Stimulated activated CD8-positive, alpha-beta memory T cell treated with anti-CD3 and anti-CD28 coated beads, Interleukin-2, amount 100 ng/mL, for 48 hours (primary cell): ENCODE data around the gene CD46.
"Not testable (repeated sequence)": the region's sequence is repeated elsewhere in the genome, so short reads cannot be mapped to it uniquely, and the experiment has no call there.

ENCODE experiments used
- DNase-seq, 2 donors: peaks; one replicate each; pipeline ENCODE4 v3.0.0-alpha.2; 2020; ENCODE audit warnings: low read depth in 2 of 2

The CD46 gene

DNA sequence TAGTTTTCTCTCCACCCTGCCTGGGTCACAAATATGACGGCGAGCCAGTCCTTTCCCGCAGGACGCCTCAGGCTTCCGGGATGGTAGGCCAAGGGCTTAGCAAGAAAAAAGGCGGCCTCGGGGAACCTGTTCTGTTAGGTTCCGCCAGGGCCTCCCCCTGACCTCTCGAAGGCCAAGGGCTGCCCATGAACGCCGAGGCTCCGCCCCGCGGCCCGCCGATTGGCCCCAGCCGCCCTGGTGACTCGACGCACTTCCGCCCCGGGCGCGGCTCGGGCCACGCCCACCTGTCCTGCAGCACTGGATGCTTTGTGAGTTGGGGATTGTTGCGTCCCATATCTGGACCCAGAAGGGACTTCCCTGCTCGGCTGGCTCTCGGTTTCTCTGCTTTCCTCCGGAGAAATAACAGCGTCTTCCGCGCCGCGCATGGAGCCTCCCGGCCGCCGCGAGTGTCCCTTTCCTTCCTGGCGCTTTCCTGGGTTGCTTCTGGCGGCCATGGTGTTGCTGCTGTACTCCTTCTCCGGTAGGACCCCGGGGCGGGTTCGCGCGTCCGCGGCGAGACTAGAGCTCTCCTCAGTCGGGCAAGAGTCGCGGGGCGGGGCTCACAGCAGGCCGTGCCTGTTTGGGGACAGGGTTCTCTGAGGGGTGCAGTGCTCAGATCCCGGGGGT lies at the start of gene CD46:
CD46 (plus strand) TSS at position 265 of the 666 bp plus-strand sequence; CDS start at position 424, 159 bp downstream.
- DNase-seq: peak; percentile 90 to 95

DNA sequence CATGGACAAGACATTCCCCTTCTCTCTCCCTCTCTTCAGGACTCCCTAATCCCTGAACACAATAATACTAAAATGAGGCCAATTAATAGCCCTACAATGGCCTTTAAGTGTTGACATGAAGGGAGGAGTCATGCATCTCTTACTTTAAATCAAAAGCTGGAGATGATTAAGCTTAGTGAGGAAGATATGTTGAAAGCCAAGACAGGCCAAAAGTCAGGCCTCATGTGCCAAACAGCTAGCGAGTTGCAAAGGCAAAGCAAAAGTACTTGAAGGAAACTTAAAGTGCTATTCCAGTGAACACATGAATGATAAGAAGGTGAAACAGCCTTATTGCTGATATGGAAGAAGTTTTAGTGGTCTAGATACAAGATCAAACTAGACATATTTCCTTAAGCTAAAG lies 49.5 kb upstream of the CD46 start:
- no peak for DNase-seq

DNA sequence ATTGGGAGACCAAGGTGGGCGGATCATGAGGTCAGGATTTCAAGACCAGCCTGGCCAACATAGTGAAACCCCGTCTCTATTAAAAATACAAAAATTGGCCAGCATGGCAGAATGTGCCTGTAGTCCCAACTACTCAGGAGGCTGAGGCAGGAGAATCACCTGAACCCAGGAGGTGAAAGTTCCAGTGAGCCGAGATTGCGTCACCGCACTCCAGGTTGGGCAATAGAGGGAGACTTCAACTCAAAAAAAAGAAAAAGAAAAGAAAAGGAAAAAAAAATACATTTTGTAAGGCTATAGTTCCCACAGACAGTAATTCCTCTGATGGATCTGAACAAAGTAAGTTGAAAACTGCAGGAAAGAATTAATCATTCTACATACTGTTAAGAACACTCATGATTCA lies 48.1 kb upstream of the CD46 start:
- DNase-seq: no peak

DNA sequence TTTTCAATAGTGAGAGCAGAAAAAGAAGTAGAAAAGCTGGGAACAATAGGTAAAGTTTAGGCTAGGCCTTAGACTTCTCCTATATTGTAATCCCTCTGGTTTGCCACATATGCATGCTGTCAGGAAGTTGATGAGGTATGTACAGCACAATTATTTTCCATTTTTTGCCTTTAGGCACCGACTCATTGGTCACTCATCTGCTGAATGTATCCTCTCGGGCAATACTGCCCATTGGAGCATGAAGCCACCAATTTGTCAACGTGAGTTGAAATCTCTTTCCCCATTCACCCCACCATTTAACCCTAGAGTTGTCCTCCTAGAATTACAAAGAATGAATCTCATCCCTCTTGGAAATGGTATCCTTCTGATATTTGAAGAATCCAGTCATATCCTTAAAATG lies 43.9 kb upstream of the CD46 start:
- not testable (repeated sequence) for DNase-seq

DNA sequence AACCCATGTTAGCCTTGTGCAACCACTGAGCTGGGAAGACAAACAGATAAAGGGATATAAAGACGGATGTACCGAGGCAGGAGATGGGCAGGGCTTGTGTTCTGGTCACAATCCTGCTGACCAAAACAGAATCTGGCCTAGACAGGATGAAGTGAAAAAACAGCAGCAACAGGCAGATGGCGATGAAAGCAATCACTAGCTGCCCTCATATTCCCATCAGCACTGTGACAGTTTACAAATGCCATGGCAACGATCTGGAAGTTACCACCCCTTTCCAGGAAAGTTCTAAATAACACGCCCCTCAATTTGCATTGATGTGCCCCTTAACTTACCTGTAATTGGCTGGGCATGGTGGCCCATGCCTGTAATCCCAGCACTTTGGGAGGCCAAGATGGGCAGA lies 40.6 kb upstream of the CD46 start:
- DNase-seq: no peak

DNA sequence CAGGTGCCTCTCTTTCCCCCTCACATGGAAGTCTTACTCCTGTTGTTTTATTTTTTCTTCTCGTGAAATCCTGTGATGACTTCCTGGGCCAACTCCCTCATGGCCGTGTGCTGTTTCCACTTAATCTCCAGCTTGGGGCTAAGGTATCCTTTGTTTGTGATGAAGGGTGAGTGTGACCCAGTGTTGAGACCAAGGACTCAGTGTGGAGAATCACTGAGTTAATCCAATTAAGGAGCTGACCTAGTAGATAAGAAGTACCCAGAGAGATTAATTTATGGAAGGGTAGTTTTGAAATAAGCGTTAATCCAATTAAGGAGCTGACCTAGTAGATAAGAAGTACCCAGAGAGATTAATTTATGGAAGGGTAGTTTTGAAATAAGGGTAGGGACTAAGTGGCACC lies 39.2 kb upstream of the CD46 start:
- DNase-seq: not testable (repeated sequence)

DNA sequence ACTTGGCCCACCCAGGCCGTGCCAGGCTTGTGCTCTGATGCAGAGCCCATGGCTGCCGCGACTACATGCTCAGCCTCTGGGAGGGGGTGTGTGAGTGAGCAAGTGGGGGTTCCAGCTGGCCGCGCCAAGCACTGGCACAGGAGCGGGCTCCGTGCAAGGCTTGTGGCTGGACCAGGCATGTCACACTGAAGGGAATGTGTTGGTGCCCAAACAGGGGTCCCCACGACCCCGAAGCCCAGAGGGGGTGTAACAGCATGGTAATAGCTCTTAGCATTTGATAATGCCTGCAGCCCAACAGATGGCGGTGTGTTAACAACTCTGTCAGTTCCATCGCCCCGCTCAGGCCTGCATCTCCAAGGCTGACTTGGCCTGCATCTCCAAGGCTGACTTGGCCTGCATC lies 38.3 kb upstream of the CD46 start:
- DNase-seq: no peak

DNA sequence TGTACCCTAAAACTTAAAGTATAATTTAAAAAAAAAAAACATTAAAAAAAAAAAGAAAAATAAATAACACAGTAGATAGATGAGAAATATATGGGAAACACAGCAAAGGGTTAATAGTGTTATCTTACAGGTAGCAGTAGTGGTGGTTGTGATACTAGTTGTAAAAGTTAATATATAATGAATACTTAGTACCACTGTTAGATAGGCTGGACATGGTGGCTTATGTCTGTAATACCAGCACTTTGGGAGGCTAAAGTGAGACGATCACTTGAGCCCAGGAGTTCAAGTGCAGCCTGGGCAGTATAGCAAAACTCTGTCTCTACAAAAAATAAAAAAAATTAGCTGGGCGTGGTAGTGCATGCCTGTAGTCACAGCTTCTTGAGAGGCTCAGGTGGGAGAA lies 32.6 kb upstream of the CD46 start:
- no peak for DNase-seq

DNA sequence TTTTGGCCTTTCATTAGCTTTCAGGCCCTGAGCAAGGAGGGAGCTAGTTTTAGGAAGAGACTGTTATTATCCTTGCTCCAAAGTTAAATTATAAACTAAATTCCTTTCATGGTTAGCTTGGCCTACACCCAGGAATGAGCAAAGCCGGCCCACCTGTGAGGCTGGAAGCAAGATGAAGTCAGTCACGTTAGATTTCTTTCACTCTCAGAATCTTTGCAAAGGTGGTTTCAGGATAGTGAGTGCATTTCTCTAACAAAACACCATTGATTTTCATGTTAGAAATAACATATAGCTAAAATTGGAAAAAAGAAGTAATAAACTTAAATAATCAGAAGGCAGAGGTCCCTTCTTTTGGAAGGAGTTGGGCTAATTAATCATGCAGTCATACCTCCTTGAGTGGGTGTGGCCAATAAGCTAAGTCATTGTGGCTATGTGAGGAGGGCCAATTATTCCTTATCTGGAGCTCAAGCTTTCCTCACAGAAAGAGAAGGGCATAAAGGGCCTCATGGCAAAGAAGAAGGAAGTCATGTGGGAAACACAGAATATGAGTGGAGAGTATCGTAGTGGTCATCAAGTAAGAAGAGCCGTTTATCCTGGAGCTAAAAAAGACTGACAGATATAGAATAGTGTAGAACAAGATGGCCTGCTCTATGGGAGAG lies 23.5 kb upstream of the CD46 start:
- DNase-seq: not testable (repeated sequence)

DNA sequence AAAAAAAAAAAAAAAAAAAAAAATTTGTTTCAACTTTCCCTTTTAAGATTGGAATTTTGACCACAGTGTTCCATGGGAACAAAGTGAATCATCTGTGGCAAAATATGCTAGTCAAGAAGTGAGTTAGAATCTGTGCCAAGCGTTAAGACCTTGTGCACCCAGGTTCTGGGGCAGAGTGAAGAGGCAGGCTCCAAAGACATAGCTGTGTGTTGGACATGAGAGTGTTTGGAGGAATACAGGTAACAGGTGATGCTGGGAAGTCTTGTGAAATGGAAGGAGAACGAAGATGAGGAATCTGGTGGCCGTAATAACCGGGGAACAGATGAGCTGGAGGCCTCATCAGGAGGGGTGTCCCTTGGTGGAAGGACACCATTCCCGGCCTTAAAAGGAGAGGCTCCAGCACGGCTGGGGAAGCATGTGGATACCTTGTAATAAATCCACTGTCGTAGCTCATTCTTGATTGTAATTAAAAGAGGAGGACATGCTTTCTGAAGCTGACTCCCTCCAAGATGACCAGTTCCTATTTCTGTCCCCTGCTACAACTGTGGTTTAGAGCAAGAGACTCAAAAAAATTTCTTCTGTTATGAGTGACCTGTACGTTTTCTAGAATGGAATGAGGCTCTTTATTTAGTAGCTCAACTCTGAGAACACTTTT lies 14.2 kb upstream of the CD46 start:
- not testable (repeated sequence) for DNase-seq

DNA sequence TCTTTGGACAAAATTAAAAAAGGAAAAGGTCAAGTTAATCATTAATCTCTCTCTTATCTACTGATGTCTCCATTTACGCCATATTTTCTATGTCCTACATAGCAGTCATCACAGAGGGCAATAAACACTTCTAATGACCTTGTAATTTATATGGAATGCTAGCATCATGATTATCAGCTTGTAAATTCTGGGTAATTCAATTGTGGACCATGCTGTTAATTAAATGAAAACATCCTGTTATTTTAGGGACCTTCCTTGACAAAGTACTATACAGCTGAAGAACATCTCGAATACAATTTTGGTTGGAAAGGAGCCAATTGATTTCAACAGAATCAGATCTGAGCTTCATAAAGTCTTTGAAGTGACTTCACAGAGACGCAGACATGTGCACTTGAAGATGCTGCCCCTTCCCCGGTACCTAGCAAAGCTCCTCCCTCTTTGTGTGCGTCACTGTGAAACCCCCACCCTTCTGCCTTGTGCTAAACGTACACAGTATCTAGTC lies 13.6 kb upstream of the CD46 start:
- DNase-seq: not testable (repeated sequence)

DNA sequence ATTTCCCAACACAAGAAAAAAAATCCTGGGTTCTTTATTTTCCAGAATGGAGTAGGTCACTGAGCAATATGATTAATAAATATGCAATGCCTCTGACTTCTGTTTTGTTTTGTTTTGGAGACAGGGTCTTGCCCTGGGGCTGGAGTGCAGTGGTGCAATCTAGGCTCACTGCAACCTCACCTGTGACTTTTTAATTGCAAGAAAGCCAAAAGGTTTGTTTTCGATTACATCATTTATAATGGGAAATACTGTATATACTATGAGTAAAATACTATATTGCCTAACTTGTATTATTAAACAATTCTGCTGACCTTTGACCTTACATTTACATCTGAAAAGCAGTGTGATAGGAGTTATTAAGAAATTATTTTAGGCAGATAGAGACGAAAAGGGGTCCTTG lies 11.6 kb upstream of the CD46 start:
- no peak for DNase-seq

DNA sequence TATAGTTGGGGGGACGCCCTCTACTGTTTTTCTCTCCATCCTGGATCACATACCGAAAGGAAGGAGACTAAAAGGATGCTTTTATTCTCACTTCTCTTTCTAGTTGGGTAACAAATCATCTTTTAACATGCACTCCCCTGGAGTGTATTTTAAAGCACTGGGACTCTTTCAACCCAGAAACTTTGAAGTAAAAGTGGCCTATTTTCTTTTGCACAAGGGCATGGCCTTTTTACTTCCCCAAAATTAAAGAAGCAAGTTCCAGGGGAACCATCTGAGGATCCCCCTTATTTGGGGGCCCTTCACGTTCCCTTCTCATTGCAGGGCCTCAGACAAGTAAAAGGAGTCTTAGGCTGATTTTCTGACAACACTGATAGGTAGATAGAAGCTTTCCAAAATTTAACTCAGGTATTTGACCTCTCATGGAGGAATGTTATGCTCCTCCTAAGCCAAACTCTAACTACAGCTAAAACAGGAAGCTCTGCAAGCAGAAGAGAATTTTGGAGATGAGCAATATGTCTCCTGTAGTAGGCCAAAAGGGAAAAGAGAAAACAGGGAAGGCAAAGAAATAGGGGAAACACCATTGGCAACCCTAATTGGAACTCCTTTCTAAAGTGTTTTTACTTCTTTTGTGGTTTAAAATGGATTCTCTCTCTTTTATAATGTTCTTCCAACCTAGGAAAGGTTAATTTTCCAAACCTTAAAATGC lies 8.9 kb upstream of the CD46 start:
- no peak for DNase-seq

DNA sequence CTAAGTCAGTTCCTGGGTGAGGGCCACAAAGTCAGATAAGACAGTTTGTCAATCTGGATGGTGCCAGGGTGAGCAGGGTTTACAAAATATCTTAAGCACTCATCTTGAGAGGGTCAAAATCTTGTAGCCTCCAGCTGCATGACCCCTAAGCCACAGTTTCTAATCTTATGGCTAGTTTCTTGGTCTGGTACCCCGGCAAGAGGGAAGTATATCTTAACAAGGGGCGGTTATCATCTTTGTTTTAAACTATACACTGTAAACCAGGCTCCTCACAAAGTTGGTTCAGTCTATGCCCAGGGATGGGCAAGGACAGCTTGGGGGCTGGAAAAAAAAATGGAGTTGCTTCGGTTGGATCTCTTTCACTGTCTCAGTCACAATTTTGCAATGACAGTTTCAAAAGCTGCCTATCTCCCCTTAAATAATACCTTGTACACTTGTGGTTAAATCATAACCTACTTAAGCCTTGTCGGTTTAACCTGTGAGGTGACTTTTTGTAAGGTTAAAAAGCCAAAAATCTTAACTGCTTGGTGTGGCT lies 7.8 kb upstream of the CD46 start:
- no peak for DNase-seq

DNA sequence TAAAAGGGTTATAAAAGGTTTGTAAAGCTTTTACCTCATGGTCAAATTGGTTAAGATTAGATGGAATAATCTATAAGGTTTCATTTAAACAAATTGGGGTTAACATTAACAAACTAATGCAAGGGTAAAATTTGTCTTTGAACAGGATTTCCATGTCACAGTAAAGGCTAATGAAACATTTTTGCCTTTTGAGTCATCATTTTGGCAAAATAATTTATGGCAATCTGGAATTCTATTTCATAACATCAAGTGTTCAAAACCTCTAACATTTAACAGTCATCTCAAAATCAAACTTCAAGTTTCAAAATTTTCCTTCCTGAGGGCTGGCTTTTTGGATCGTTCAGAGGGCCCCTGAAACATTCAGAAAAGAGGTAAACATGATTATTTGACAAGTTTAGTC lies 6.6 kb upstream of the CD46 start:
- DNase-seq: no peak

DNA sequence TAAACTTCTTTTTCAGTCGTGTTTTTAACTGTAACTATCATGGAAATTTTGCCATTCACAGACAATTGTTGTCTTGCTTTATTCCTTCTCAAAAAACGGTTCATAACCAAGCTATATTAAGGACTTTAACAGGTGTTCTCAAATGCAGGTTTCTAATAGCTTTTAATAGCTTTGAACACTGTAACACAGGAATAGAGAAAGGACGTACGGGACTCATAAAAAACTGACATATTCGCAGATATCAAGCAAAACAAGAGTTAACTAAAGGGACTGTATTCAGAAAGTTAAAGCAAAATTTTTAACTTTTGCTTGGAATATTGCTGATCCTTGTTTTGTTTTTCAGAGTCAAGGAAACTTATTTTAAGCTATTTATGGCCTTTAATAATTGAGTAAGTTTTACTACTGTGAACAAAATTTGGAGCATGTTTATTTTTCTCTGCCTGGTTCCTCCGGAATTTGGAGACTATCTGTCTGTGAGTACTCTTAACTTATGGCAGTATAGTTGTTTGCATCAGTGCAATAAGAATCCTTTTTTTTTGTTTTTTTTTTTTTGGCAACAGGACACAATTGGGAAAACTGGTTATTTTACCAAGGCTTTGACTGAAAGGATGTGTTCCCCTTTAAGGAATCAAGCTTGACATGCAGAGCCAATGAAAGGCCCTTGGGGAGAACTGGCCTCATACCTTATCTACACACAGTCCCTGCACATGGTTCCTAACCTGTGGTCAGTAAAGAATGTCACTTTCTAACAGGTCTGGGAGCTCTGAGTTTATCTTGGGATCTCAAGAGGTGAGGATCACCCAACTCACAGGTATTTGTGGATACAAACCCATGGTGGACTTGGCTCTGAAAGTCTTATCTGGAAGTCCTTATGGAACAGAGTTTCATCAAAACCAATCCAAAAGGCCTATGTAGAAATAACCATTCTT lies 5.8 kb upstream of the CD46 start:
- no peak for DNase-seq

DNA sequence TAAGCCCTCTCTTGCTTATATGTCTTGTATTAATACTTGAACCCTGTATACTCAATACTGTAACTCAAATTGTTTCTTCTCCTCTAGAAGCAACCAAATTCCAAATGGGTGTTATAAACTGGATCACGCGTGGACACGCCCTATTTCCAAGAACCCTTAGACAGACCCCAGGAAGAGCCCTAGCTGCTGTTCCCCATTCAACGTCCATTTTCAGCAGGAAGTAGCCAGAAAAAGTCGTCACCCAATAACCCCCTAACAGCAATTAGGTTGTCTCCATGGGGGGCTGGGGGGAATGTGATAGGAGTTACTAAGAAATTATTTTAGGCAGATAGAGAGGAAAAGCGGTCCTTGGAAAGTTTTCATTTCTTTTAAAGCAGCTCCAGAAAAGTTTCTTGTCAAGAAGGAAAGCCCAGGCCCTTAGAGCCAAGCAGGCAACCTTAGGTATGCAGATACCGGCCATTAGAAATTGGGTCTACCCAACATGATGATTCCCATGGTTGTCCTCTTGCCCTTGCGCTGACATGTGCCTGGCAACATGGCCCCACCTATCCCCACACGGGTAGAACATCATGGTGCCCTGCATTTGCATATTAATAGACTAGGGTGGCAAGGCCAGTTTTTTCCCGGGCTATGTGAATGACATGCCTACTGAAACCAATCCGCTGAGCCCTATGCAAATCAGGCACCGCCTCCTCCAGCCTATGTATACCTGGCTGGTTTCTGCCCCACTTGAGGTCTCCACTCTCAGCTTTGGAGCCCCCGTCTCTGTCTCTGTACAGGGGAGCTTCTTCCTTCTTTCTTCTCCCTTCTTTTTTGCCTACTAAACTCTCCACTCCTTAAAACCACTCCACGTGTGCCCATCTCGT lies 4.0 kb upstream of the CD46 start:
- no peak for DNase-seq

DNA sequence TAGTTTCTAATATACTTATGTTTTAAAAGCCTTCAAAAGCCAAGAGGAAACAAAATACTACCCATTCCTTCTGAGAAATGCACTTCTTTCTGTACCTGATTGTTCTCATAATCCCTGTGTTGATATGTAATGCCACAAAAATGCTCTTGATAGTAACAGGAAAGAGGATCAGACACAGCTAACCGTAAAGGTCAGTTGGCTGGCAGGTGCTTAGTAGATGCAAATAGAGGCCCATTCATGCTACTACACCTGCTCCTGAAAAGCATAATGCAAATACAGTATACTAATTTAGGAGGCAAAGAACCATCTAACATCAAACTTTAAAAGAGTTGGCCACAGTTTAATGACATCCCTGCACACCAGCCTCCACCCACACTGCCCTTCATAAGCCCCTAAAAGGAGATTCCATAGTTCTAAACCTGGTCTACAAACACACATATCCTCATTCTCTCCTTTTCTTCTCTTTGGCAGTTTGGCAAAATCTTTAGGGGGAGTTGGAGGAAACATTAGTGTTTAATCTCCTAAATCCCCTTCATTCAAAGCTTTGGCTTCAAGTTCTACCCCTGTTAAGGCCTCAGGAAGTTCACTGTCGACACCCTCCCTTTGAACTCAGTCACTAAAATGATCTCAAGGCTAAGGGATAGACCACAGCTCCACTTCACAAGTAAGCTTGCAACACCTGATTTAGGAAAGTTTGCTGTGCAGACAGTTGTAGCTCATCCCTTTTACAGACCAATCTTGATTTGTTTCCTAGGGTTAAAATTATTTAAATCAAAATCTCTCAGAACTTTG lies 2.9 kb upstream of the CD46 start:
- no peak for DNase-seq

DNA sequence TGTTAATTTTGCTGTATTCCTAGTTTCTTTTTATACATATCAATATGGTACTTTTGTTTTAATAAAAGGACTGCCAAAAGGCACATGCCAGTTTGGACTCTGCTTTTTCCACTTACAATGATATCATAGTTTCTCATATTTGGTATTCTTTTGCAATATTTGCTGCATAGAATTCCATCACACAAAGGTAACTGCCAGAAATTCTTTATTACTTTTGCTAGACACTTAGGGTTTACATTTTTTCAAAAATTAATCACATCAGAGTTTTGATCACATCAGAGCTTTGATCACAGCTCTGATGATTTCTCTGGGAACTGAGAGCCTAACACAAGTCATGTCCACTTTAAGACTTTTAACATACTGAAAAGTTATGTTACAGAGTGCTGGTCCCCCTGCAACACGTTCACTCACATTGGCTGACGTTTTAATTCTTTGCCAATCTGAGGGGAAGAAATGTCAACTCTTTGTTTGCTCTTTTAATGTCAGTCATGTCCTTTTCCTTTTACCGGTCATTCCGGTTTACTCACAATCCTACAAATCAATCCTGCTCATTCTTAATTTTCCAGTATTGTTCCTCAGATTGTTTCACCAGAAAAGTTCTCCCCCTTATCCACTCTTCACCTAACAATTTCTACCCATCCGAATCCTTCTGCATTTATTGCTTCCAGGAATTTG lies 1.1 kb upstream of the CD46 start:
- no peak for DNase-seq
